Stomach (tissue), 4 donors: ENCODE measurements around the gene PDK2.

Experiments
- CTCF ChIP-seq, 7 experiments: fragments of 450-650 bp in 4 of 7; fragments of 200-600 bp in 3 of 7; sonication (generic) in 3 of 7; IDR thresholded peaks; one replicate each; pipeline ENCODE4 v1.5.1; 2016 to 2019; ENCODE audit warnings: antibody characterized with exemption in 7 of 7, control low read depth in 2 of 7, mild to moderate bottlenecking in 1 of 7
- POLR2AphosphoS5 ChIP-seq, 3 donors: sonication (generic); formaldehyde crosslinking; IDR thresholded peaks; one replicate each; pipeline ENCODE4 v1.6.1; 2016; ENCODE audit warnings: antibody characterized with exemption in 3 of 3

GRCh38 chr17:50051082-50051576 is 44.0 kb upstream of the PDK2 start:
- TF ChIP-seq CTCF (IDR thresholded peaks at IDR 0.05) (no peak), POLR2AphosphoS5 (IDR thresholded peaks at IDR 0.05) (peak in 1 of 3 donors; percentile 54)
